DMS53 (cell line): ENCODE data around the gene OCSTAMP.

Experiments used
- DNase-seq: peaks from one replicate; lab custom pipeline; 2025; lab: John Stamatoyannopoulos, UW

Gene OCSTAMP

DNA sequence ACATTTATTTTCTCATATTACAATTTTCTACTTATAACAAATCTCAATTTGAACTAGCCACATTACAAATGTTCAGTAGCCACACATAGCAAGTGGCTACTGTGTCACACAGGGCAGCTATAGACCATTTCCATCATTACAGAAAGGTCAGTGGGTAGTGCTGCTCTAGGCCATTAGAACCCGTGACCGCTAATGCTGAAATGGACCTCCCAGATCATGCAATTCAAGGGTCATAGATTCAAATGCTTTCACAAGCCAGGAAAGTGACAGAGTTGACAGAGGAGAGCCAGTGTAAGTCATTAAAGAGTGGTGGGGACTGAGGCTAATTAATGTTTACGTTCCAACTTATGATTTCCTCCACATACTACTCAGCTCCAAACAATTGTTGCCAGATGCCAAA is 3.5 kb upstream of the OCSTAMP start:
- no peak for DNase-seq

DNA sequence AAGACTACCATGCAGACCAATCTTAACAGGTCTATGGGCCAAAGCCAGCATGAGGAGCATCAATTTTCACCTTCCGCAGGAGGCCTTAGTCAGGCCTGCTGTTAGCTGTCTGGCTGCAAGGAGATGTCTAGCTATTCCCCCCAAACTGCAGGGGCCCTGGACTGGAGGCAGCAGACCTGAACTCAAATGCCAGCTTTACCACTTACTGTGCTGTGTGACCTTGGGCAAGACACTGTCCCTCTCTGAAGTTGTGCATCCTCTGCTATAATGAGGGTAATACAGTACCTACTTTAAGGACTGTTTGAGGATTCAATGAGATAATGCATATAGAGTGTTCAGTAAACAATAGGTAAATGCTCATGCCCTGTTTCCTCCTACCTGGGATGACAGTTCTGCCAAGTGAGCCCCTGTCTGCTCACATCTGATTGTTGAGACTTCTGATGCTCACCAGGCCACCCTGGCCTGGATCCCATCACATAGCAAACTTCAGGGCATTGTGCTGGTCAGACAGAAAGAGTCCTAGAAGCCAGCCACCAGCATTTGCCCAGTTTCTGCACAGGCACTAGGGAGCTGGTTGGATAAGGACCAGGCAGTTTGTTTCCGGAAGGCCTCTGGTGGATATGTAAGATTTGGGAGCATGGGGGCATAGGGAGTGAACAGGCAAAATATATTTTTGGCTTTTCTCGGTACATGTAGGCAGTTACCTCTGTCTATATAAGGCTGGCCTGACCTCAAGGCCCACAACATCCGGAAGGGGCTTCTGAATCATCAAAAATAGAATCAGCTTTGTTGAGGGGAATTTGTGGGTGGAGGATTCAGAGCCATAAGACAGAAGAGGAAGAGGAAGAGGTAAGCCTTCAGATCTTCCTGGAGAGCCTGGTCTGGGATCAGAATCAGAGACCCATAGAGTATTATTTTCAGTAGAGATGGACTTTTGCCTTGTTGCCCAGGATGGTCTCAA is 2.3 kb upstream of the OCSTAMP start:
- DNase-seq: no peak

DNA sequence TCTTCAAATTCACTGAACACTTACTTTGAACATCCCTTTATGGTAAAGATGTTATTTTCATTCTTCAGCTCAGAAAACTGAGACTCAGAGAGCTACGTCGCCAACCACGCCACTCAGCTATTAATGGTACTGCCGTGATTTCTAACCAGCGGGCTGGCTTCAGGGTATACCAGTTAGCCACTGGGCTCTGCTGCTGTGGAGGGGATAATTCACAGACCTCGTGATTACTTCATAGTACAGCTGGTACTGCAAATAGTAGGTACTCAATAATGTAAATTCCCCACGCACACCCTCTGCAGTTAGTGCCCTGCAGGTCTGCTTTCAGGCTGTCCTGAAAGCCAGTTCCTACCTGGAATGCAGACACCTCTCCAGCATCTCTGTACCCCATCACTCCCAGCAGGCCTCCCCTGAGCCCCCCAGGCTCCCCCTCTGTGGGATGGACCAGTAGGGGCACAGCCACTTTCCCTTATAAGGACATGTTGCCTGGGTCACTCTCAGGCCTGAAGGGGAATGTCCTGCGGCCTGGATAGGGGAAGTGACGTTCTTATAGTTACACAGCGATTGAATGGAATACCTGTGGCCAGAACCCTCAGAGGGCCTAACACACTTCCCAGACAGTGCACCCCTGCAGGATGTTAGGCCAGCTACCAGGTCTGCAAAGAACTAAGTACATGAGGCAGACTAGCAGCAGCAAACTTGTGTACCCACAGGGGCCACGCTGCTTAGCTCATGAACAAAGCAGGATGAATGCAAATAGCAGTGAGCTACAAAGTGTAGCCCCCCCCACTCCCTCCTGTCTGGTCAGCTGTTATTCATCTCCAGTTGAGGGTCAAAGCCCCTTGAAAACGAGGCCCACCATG is 1.3 kb upstream of the OCSTAMP start:
- DNase-seq: no peak

DNA sequence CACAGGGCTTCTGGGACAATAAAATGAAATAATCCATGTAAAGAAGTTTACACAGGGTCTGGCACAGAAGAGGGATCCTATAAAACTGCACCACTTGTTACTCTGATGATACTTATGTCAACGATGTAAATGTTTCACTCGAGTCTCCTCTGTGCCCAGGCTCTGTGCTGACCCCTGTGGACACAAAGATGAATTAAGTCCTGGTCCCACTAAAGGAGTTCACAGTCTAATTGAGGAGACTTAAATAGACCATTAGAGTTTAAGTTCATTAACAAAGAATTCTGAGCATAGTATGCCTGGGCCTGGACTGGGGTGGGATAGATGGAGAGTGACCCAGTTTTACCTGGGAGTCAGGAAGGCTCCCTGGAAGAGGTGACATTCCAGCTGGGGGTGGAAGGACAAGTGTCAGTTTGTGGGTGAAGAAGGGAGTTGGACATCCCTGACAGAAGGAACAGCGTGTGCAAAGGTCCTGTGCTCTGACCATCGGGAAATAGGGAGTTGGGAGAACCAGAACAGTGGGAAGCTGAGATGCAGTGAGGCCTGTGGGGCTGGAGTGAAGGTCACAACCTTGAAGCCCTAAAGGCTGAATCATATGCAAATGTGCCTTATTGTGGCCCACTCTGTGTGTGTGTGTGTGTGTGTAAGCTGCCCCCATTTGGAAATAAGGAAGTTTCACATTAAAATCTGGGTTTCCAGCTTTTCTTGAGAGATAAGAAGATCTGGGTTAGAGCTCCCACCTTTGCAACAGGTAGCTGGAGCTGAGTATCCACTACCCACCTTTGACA is 1.1 kb downstream of the OCSTAMP start:
- DNase-seq: no peak

- DNase-seq: no peak
These were observed 1.8 kb downstream of the OCSTAMP start for GRCh38 chr20:46548688-46549087.

DNA sequence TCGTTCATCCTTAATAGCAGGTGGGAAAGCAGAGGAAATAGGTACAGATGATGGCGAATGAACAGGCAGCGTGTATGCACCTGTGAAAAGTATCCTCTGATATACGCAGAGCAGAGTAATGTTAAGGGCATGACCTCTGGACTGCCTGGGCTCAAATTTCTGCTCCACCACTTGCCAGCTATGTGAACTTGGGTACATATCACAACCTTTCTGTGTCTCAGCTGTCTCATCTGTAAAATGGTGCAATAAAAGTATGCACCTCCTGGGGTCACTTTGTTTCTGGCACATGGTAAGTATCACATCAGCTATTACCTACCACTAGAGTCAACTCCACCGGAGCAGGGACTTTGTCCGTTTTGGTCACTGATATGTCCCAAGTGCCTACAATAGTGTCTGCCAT is 2.5 kb downstream of the OCSTAMP start:
- DNase-seq: no peak

- no peak for DNase-seq
These were observed 3.5 kb downstream of the OCSTAMP start for GRCh38 chr20:46546936-46547335.

GRCh38 chr20:46546298-46546697 is 4.2 kb downstream of the OCSTAMP start:
- DNase-seq: no peak

DNA sequence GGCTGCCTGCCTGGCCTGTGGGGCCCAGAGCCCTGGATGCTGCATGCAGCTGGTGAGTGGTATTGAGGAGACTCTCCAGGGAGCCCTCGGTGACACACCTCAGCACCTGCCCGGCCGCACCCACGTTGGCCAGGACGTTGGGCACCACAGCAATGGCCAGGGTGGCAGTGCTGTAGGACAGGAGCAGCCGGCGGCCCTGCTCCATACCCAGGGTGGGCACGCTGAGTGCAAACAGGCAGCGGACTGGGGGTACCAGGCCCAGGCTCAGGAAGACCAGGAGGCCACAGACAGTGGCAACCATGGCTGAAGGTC is 4.7 kb downstream of the OCSTAMP start:
- DNase-seq: no peak

DNA sequence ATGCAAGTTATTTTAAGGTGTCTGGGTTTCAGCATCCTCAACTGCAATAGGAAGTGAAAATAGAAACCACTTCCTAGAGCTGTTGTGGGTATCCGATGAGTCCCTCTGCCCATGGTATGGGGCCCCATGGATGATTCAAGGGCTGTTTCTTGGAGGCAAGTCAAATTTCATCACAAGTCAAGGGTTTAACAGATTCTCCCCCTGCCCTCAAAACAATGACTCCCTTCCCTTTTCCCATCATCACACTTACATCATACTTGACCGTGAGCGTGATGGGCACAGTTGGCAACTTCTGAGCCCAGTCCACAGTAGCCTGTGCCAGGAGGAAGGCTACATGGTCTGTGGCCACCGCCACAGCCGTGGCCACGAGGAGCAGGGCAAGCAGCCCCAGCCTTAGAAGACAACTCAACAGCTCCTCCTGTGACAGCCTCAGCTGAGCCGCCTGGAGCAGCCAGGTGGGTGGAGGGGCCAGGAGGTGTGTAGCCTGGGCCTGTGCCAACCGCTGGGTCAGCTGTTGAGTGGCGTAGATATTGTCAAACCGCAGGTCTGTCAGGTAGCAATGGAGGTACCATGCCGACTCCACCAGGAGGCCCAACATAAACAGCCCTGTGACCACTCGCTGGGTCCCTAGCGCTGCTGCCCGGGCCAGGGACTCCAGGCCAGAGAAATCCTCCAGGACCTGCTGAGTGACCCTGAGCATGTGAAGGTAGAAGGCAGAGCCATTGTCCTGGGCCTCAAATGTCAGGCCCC is 5.2 kb downstream of the OCSTAMP start:
- no peak for DNase-seq

- no peak for DNase-seq
These were observed 5.9 kb downstream of the OCSTAMP start for GRCh38 chr20:46544576-46544975.

GRCh38 chr20:46543959-46544358 is 6.5 kb downstream of the OCSTAMP start:
- DNase-seq: no peak

GRCh38 chr20:46543033-46543432 is 7.4 kb downstream of the OCSTAMP start:
- DNase-seq: no peak

GRCh38 chr20:46541229-46541935 is 9.1 kb downstream of the OCSTAMP start:
- DNase-seq: no peak

GRCh38 chr20:46539113-46539512 is 11.3 kb downstream of the OCSTAMP start:
- peak; percentile 22 for DNase-seq

GRCh38 chr20:46530640-46531039 is 19.8 kb downstream of the OCSTAMP start:
- DNase-seq: no peak

GRCh38 chr20:46523696-46524328 is 26.6 kb downstream of the OCSTAMP start:
- DNase-seq: peak; percentile 18

DNA sequence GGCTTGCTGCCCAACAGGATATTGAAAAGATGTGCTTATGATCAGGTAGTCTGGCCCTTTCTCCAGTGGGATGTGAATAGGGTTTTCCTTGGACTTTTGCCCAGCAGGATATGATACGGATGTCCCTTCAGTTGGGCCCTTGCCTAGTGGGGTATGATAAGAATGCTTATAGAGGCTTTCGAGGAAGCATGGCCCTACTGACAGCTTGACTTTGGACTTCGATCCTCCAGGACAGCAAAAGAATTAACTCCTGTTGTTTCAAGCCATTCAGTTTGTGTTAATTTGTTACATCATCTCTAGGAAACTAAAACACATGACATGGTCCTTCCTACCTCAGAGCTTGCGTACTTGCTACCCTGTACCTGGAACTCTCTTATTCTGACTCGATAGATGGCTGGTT is 27.3 kb downstream of the OCSTAMP start:
- no peak for DNase-seq

DNA sequence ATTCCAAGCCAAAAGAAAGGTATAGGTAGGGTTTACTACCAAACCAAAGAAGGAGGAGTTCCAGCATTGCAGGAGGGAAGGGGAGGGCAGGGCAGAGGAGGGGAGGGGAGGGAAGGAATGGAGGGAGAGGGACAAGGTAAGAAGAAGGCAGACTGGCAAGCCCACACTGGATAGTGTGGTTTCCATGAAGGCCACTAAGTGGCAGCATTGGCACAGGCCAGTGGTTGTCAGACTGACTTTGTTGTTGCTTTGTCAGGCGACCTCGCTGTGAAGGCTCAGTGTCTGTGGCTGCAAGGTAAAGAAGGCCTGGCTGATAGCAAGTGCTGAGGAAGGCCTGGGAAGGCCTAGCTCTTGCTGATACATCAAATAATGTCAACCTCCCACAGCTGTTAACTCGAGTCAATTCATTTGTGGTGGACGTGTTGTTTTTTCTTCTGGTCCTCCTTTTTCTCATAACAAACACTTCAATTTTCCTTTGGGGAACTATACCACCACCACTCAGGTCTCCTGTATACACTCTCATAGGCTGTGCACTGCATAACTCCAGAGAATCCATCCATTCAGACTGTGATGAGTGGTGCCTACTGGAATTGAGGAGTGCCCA is 29.4 kb downstream of the OCSTAMP start:
- DNase-seq: peak; percentile 93

DNA sequence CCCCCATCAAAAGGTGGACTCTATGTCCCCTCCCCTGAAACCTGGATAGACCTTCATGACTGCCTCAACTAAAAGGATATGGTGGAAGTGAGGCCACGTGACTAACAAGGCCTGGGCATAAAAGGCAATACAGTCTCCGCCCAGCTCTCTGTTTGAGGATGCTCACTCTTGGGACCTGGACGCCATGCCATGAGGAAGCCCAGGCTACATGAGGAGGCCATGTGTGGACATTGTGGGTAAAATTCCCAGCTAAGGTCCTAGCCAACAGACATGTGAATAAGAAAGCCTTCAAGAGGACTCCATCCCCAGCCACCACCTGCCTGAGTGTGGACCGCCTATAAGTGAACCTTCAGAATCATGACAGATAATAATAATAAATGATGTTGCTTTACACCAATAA is 29.9 kb downstream of the OCSTAMP start:
- DNase-seq: no peak
